ENCODE data around the gene FAHD1.

- no peak for TF ChIP-seq EZH2 (IDR thresholded peaks at IDR 0.05)
- no peak for TF ChIP-seq POLR2AphosphoS5 (IDR thresholded peaks at IDR 0.05; ENCODE audit: borderline replicate concordance, low read depth, low read length)
These were observed 36.9 kb downstream of the FAHD1 start for GRCh38 chr16:1863681-1864460.

Data from SK-N-MC (cell line).